Mucosa of stomach (tissue), 1 donor: ENCODE results near the gene EPB41L5.

ENCODE experiments used
- H3K27me3 ChIP-seq: one replicate; pipeline ENCODE4 v1.7.0; 2013; ENCODE audit warnings: mild to moderate bottlenecking, low read length; ENCODE audit not compliant: control insufficient read depth, insufficient read depth
- H3K36me3 ChIP-seq: one replicate; pipeline ENCODE4 v1.7.0; 2013; ENCODE audit warnings: low read length; ENCODE audit not compliant: control insufficient read depth, insufficient read depth
- H3K4me1 ChIP-seq: one replicate; pipeline ENCODE4 v1.7.0; 2013; ENCODE audit warnings: mild to moderate bottlenecking, low read length; ENCODE audit not compliant: control insufficient read depth, insufficient read depth
- H3K4me3 ChIP-seq: one replicate; pipeline ENCODE4 v1.7.0; 2013; ENCODE audit warnings: low read length
- H3K9ac ChIP-seq: one replicate; pipeline ENCODE4 v1.7.0; 2013; ENCODE audit warnings: mild to moderate bottlenecking, low read length, moderate library complexity
- H3K9me3 ChIP-seq: one replicate; pipeline ENCODE4 v1.7.0; 2013; ENCODE audit warnings: mild to moderate bottlenecking, low read length, moderate library complexity; ENCODE audit not compliant: control insufficient read depth
- donor health status: Pancreatic carcinoma.

EPB41L5 gene

DNA sequence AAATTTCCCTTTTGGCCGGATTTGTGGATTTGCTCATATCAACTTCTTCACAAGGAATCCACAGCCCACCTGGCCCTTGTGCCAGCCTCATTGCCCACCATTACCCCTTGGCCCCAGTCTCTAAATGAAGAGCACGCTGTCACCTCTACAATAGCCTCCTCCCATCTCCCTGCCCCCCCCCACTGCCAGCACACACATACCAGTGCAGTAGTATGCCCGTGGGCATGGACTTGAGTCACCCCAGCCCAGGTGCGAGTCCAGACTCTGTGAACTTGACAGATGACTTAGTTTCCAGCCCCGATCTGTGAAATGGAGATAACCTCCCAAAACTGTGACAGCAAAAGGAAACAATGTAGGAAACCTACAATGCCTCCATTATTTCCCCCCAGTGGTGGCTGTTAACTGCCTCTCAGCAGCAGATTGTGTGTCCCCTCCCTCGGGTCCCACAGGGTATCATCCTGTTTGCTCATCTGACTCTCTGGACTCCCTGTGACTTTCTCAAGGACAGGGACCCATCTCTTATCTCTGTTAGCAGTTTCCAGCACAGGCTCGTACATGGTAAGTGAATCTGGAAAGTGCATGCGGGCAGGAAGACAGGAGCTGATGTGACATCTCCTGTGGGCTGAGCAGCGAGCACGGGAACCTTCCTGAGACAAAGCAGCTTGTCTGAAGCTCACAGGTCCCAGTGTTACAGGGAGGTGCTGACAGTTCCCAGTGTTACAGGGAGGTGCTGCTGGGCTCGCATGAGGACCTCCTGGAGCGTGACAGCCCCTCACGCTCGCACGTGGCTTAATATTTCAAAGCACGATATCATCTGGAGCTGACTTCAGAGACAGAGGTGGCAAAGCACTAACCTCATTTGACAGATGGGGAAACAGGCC, 214.5 kb downstream of the EPB41L5 start:
- Histone ChIP-seq H3K27me3 (peaks cover 5% of the 10 kb centered on the region), H3K9me3 (no peaks in the 10 kb centered on the region), H3K4me3 (no peak overlapping the region), H3K36me3 (no peaks in the 10 kb centered on the region), H3K9ac (no peak overlapping the region), H3K4me1 (peaks cover 37% of the 10 kb centered on the region)

DNA sequence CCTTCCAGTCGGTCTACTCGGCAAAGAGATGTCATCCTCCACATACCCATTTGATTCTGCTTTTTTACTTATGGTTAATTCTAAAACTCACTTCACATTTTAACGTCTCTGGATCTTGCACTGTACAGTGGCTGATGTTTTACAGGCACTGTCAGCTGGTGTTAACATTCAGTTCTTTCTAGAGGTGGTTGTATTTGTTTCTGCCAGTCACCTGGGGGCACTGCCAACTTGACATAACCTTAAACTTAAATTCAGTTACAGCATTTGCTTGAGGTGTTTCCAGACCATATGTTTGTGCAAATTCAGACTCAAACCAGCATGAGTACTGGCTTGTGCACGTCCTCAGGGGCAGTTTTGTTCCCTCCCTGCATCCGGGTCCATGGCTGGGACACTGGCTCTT, 215.6 kb downstream of the EPB41L5 start:
- H3K9ac ChIP-seq = no peak overlapping the region
- no peak overlapping the region for H3K4me3 ChIP-seq
- H3K4me1 ChIP-seq = peaks cover 31% of the 10 kb centered on the region
- H3K27me3 ChIP-seq = peaks cover 5% of the 10 kb centered on the region
- H3K9me3 ChIP-seq = no peaks in the 10 kb centered on the region
- H3K36me3 ChIP-seq = no peaks in the 10 kb centered on the region
